SW480 (cell line): ENCODE results near the gene ZBTB20.

Experiments used
- DNase-seq: peaks from one replicate; pipeline ENCODE4 v3.0.0-alpha.2; 2016; ENCODE audit warnings: low spot score

The ZBTB20 gene

GRCh38 chr3:114364806-114365654, 782.1 kb downstream of the ZBTB20 start:
- DNase-seq: no peak

DNA sequence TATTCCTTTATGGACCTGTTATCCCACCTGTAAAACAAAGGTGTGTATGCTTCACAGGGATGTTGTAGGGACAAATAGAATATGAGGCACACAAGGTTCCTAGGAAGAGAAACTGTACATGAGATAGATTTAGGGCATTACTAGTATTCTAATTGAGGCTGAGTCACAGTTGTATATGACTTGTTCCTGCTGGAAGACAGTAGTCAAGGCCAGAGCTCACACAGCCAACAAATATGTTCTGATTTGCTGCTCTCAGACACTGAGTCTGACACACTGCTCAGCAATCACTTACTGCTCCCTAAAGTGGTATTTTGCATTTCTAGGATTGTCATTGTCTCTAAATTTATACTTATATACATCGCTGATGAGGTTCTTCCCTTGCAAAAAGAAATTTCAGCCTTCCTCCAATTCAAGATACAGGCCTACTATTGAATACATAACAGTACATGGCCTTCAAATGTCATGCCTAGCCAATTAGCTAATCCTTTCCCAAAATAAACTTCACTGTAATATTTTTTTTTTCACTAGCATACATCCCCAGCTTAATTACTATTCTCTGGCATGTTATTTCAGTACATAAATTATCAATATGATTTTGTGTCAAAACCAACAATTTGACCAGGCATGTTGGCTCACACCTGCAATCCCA, 783.4 kb downstream of the ZBTB20 start:
- DNase-seq: no peak

DNA sequence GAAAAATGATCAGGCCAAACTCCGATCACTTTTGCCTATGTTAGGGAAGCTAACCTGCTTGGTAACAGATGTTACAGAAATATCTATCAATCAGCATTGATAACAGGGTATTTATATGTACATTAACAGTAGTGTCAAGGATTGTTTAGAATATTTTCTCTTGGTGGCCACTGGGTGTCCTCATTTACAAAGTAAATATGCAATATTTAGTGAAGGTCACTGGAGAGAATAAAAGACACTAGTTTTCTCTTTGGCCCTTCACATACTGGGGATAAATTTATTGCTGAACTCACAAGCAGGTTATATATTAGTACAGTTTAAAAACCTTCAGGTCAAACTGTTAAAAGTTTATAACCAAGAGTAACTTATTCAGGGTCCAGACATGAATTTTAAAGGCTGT, 784.3 kb downstream of the ZBTB20 start:
- DNase-seq: peak; percentile 44

DNA sequence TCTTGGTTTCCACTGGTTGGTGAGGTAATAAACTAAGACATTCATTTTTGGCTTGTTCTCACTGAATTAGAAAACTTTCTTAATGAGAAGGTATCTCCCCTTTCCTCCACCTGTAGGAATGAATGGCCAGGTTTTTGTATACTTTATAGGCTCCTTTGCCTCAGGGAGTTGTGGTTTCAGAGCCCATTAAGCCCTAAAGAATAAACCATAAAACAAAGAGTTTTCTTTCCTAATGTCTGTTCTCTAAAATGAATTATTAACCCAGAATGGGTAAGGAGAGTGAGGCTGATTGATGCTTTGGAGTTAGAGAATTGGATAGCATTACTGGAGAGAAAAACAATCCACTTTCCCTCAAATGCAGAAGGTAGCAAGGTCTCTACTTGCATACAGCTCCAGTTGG, 785.7 kb downstream of the ZBTB20 start:
- DNase-seq: no peak

DNA sequence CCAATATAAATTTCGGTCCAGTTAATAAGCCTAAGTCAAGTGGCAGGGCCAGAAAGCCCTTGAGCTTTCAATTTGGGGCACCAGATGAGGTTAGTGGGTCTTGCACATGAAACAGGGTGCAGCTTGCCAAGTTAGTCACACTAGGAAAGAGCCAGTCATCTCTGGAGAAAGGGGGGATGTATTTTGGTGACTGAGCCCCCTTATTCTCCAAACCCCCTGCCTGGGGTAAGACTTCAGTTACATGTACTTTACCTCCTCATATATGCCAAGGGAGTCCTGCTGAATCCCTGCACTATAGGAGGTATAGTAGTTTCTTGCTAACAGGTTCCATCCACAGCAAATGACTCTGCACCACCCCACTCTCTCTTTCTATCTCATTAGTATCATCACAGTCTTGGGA, 790.6 kb downstream of the ZBTB20 start:
- no peak for DNase-seq

DNA sequence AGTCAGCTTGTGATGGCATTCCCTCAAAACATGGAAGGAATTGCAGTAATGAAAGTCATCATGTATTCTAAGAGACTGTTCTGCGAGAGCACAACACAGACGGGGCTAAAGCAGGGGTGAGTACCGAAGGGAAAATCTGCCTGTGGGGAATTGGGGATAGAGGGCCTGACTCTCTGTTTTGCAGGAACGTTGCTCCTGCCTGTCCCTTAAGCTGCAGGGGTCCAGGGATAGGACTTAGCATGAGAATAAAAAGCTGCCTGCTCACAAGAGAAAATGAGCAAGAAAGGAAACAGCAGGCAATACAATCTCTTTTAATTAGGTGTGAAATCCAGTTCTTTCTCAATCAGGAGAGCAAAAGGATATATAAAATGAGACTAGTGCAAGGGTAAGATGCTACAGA, 791.0 kb downstream of the ZBTB20 start:
- DNase-seq: no peak

DNA sequence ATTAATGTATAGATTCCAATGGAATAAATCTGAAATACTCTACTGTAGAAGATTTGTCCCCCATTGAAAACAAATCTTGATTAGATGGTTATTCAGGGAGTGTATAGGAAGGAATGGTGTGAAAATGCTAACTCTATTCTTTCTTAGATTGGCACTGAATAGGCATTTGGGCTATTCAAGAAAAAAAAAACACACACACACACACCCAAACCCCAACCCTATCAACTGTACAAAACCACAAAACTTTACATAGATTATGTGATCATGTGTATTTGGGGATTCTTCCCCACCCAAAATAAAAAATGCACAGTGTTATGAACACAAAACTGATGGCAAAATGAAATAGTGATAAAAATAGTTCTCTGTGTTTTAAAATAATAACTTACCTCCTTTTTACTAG, 791.4 kb downstream of the ZBTB20 start:
- no peak for DNase-seq

DNA sequence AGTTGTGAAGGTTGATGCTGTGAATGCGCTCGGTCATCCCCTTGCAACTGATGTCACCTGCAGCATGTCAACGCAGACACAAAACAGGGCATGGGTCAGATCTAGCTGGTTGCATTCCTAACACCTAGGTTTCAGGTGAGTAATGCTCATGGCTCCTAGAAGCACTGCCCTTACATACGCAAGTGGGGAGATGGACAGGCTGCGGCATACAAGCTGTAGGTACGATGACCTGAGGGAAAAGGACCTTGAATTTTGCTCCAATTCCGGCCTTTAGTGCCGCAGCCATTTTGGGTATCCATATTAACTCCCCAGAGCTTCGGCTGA, 795.3 kb downstream of the ZBTB20 start:
- no peak for DNase-seq

GRCh38 chr3:114351123-114351821, 795.8 kb downstream of the ZBTB20 start:
- no peak for DNase-seq

- no peak for DNase-seq
Observed at GRCh38 chr3:114350690-114351089, 796.4 kb downstream of the ZBTB20 start.

DNA sequence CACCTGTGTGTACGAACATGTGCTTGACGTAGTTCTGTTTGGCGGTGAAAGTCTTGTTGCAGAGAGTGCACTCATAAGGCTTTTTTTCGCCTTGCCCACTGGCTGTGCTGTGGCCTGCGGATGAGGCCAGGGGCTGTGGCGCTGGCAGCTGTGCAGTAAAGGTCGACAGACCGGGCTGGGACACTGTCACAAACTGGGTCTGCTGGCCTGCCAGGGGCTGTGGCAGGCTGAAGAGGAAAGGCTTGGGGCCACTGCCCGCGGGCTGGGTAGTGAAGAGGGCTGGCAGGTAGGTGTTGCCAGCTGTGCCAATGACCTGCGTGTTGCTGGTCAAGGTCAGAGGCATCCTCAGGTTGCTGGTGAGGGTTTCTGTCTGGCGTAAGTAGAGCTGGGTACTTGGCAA, 796.8 kb downstream of the ZBTB20 start:
- no peak for DNase-seq

GRCh38 chr3:114344492-114344891, 802.6 kb downstream of the ZBTB20 start:
- no peak for DNase-seq

DNA sequence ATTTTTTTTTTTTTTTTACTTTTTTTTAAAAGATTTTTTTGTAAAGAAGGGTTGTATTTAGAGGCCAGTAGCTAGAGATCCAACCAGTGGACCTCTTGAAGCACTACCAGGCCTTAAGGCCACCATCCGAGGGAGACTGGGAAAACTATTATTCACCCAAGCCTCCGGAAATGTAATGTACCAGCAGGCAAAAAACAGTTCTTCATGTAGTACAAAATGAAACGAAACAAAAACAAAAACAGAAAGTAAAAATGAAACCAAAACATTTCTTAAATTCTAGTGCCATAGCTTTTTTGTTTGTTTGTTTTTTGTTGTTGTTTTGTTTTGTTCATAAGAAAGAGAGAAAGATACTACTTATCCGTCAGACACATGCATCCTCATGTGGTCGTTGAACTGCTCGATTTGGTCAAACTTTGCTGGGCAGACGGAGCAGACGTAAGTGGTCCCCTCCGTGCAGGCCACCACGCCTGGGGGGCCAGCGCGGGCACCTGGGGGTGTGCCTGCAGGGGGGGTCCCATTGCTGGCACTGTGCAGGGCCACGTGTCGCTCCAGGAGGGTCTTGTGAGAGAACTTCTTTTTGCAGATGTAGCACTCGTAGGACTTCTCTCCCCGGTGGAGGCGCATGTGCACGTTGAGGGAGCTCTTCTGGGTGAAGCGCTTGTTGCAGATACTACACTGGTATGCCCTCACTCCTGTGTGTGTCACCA, 808.3 kb downstream of the ZBTB20 start:
- no peak for DNase-seq

DNA sequence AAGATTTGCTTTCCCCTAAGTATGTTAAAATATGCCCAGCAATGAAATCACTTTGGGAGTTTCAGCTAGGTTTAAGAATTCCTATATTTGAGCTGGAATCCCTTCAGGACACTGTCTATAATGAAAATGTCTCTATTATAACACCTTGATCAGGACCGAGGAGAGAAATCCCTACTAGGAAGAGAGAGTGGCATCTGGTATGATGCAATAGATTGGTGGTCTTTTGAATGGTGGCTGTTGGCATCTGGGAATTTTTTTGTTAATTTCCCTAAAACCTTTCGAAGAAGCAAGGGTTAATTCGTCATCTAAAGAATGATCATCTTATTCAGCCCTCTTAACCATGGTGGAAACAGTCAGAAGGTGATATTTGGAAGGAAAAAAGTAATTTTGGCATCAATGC, 810.2 kb downstream of the ZBTB20 start:
- DNase-seq: no peak

DNA sequence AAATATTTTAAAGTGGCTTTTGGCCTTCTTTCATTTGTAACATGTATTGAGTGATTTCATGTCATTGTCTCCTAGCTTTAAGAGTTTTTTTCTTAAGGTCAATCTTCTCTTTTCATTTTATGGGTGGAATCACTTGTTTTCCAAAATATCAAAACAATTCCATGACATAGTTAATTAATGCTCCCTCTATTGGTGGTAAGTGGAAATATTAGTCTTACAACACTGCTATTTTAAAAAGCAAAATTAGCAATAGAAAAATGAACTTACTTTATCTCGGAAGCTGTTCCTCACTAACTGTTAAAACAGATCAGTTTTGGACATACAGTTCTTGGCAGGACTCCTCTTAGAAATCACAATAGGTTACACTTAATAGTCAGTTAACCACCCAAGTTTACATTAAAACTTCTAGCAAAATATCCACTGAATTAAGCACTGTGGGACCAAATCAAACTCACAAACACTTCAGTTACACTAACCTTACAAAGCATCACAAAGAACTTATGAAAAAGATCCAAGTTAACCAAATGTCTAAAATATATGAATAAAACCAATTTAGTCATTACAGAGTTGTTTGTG, 810.9 kb downstream of the ZBTB20 start:
- peak; percentile 1 for DNase-seq

DNA sequence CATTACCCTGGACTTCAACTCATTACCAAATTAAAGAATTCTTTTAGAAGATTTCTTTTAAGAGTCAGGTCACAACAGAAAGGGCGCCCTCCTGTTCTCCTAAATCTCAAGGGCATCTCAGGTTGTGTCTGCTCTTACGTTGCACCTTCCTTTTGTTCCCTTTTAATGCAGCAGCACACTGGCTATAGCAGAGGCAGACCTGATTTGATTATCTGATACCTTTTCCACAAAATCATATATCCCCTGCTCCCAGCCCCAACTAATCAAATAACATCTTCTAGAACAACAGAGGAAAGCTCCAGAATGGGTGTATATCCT, 813.2 kb downstream of the ZBTB20 start:
- no peak for DNase-seq

DNA sequence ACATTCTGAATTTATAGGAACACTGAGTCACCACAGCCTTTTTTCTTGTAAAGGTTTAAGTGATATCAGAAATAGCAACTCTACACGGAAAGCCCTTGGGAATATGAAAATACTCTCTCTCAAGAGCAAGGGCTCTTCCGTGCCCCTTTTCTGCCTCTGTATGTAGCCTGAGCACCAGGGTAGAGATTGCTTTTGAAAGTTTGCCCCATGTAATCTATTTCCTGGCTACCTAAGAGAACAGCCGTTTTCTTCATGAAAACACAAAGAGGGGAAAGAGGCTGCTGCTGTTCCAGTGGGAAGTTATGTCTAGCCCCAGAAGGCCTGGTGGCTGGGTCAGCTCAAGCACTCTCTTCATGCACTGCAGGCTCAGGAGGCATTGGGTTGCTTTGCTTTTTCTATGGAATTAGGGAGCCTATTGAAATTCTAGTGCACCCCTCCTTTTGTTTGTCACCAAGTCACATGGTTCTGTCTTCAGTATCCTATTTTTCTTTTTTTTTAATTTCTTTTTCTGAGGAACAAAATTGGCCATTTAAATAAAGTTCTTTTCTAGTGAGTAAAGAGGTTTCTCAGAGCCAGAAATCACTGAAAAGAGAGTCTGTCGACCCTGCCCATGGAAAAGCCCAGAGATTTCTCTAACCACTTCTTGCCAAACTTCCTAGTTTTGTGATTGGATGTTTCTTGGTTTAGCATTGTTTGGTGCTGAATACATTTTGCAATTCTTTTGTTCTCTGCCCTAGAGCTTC, 813.7 kb downstream of the ZBTB20 start:
- no peak for DNase-seq

DNA sequence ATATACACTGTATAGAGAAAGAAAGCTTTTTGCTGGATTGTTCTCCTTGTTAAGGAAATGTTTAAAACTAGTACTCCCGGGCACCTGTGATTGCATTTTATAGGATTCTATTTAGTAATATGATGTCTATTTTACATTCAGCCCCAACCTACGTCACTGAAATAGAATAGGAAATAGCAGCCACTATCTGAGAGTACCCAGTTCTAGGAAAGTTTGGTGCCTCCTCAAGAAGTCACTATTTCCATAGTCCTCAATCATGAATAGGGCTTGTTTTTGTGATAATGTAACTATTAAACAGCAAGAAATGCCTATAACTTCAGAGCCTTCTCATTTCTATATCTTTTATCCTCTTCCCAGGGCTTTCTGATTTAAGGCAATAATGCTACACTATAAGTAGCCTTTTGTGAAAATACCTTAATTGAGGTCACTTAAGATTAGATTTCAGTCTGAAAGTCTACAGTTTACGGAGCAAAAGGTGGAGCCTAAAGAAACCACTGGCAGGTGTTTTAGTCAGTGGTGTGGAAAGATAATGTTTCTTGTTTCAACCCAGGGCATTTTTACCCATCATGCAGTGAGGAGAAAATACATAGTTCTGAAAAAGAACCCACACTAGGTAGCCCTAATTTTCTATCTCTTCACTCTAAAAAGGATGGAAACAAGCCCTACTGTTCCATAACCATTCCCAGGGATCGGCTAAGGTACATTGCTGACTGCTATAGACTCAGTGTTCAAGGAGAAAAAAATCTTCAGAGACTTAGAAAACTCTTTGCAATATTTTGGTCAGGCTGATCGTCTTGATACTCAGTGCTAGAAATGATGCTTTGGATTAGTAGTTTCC, 814.5 kb downstream of the ZBTB20 start:
- no peak for DNase-seq

DNA sequence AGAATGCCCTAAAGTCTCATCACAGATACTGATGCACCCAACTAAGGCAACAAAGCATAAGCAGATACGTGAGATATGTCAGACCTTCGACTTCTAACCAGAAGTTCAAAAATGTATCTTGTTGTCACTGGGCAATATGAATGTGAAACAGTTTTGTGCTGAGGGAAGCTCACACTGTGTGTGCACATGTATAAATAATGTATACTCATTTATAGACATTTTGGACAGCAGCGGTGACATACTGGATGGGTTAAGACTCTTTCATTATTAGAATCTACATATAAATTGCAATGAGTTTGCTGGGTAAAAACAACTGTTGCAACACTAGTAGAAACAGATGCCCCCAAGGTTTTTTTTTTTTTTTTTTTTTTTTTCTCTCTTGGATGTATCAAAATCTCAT, 815.4 kb downstream of the ZBTB20 start:
- no peak for DNase-seq

GRCh38 chr3:114331007-114331406, 816.1 kb downstream of the ZBTB20 start:
- DNase-seq: no peak

DNA sequence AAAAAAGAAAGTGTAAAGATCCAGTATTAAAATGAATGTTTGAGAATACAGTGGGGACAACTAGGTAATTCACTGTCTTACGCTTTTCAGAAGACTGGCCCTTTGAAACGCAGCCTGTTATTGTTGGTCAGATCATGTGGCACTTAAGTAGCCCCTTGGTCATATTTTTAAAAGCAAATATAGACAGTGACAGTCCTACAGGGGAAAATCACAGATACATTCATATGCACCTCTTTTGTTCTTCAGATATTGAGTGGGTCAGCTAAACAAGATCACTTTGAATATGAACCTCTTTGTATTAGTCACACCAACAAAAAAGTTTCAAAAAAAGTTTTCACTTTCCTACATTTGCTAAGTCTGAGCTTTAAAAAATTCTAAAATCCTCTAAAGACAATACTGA, 817.3 kb downstream of the ZBTB20 start:
- DNase-seq: no peak
